Skeletal muscle tissue (tissue), 4 donors: ENCODE results near the gene PSTPIP1. TPM values are rescaled to one million over a fixed set of nuclear protein-coding genes. Genes with fewer than 3 reads are reported as not detected.

ENCODE experiments used
- H3K27ac ChIP-seq: one replicate; pipeline ENCODE4 v1.7.0; 2013; ENCODE audit warnings: mild to moderate bottlenecking, low read depth, low read length, inconsistent platforms
- H3K27me3 ChIP-seq, 3 donors: one replicate each; pipeline ENCODE4 v1.7.0; 2013; ENCODE audit warnings: low read length in 3 of 3; ENCODE audit not compliant: control insufficient read depth in 3 of 3, insufficient read depth in 3 of 3
- H3K36me3 ChIP-seq, 3 donors: one replicate each; pipeline ENCODE4 v1.7.0; 2013; ENCODE audit warnings: low read length in 3 of 3; ENCODE audit not compliant: control insufficient read depth in 3 of 3, insufficient read depth in 3 of 3
- H3K4me1 ChIP-seq, 3 donors: one replicate each; pipeline ENCODE4 v1.7.0; 2013; ENCODE audit warnings: low read length in 3 of 3, mild to moderate bottlenecking in 3 of 3; ENCODE audit not compliant: control insufficient read depth in 3 of 3, insufficient read depth in 3 of 3
- H3K4me3 ChIP-seq, 3 donors: one replicate each; pipeline ENCODE4 v1.7.0; 2013; ENCODE audit warnings: low read length in 3 of 3
- H3K9ac ChIP-seq, 3 donors: one replicate each; pipeline ENCODE4 v1.7.0; 2013; ENCODE audit warnings: low read length in 3 of 3, mild to moderate bottlenecking in 3 of 3, moderate library complexity in 2 of 3, low read depth in 1 of 3
- H3K9me3 ChIP-seq, 3 donors: one replicate each; pipeline ENCODE4 v1.7.0; 2013; ENCODE audit warnings: low read length in 3 of 3; ENCODE audit not compliant: control insufficient read depth in 3 of 3
- total RNA-seq: library from RNA; depleted of rRNA; stranded (reverse); fragments of >200 nt; gene quantifications from one replicate; pipeline ENCODE4 v1.2.3, GENCODE V29; 2014
- donor health status: Osteomylitis.

PSTPIP1 gene
- total RNA-seq, 1 donor from 2014 or later: 2.1 TPM

DNA sequence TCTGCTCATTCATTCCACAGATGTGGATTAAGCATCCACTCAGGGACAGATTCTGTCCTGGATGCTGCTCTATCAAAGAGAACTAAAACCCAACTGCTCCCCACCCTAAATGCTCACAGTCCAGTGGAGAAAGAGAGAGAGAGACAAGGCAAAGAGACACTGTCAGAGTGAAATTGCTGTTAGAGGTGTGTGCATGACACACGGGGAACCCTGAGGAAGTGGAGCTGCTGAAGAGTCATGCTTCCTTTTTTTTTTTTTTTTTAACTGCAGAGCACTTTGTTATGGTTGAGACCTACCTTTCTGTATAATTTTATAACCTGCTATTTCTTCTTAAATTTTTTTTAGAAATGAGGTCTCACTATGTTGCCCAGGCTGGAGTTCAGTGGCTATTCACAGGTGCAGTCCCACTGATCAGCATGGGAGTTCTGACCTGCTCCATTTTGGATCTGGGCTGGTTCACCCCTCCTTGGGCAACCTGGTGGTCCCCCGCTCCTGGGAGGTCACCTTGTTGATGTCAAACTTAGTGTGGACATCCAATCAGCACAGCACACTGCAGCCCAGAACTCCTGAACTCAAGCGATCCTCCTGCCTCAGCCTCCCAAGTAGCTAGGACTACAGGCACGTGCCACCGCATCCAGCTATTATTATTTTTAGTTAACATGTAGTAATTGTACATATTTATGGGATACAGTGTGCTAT, 18.2 kb upstream of the PSTPIP1 start:
- no peaks in the 10 kb centered on the region for H3K27me3 ChIP-seq
- no peak overlapping the region for H3K9ac ChIP-seq
- H3K27ac ChIP-seq: no peak overlapping the region
- H3K4me3 ChIP-seq: no peak overlapping the region
- no peaks in the 10 kb centered on the region for H3K9me3 ChIP-seq
- peaks cover 0 to 14% (median 6%) of the 10 kb centered on the region in 3 donors for H3K4me1 ChIP-seq
- no peaks in the 10 kb centered on the region for H3K36me3 ChIP-seq

DNA sequence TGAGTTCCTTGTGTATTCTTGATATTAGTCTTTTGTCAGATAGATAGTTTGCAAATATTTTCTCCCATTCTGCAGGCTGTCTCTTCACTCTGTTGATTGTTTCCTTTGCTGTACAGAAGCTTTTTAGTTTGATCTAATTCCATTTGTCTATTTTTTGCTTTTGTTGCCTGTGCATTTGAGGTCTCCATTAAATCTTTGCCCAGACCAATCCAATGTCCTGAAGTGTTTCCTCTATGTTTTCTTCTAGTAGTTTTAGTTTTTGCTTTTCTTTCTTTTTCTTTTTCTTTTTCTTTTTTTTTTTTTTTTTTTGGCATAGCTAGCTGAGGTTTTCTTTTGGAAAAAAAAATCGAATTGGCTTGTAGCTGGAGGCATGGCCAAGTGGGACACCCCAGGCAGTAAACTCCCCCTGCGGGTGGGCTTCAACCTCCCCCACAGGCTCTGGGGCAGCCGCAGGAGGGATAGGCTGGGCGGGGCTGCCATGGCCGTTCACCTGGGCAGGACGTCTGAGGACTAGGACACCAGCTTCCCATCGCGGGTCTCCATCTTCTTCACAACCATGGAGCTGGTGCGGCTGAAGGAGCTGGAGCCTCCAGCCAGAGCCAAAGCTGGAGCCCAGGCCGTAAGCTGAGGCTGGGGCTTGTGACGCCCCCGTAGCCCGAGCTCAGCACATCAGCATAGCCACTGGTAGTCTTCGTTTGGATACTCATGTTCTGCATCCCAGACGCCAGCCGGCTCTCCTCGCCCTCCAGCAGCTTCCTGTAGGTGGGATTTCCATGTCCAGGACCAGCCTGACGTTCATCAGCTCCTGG, 16.2 kb upstream of the PSTPIP1 start:
- H3K36me3 ChIP-seq: no peaks in the 10 kb centered on the region
- H3K9me3 ChIP-seq: no peaks in the 10 kb centered on the region
- peaks cover 0 to 4% (median 0%) of the 10 kb centered on the region in 3 donors for H3K4me1 ChIP-seq
- no peaks in the 10 kb centered on the region for H3K27me3 ChIP-seq
- no peak overlapping the region for H3K27ac ChIP-seq
- no peak overlapping the region for H3K9ac ChIP-seq
- H3K4me3 ChIP-seq: no peak overlapping the region

DNA sequence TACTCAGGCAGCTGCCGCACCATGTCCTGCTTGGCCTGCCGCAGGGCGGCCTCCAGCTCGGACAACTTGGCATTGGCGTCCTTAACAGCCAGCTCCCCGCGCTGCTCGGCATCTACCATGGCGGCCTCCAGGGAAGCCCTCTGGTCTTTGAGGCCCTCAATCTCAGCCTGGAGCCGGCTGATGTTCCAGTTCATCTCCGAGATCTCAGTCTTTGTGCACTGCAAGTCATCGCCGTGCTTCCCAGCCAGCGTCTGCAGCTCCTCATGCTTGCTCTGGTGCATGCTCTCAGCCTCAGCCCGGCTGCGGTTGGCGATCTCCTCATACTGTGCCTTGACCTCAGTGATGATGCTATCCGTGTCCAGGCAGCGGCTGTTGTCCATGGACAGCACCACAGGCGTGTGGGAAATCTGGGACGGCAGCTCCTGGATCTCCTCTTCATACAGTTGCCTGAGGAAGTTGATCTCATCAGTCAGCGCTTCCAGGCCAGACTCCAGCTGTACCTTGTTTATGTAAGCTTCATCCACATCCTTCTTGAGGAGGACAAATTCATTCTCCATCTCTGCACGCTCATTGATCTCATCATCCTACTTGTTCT, 15.5 kb upstream of the PSTPIP1 start:
- Histone ChIP-seq H3K27ac (no peak overlapping the region), H3K36me3 (no peaks in the 10 kb centered on the region), H3K9me3 (no peaks in the 10 kb centered on the region), H3K9ac (no peak overlapping the region), H3K27me3 (no peaks in the 10 kb centered on the region), H3K4me3 (no peak overlapping the region), H3K4me1 (peaks cover 0 to 4% (median 0%) of the 10 kb centered on the region in 3 donors)

DNA sequence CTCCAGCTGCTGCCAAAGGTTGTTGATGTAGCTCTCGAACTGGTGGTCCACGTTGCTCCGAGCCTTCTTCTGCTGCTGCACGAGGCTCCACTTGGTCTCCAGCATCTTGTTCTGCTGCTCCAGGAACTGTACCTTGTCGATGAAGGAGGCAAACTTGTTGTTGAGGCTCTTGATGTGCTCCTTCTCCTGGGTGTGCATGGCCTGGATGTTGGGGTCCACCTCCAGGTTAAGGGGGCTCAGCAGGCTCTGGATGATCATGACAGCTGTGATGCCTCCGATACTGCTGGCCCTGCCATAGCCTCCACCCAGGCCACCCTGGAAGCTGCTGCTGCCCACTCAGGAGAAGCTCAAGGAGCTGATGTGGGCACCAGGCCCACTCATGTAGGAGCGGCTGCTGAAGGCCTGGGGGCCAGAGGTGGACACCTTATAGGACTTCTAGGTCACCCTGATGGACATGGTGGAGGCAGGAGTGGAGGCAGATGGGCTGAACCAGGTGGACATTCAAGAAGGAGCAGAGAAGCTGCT, 14.9 kb upstream of the PSTPIP1 start:
- H3K4me3 ChIP-seq: no peak overlapping the region
- H3K9ac ChIP-seq: no peak overlapping the region

DNA sequence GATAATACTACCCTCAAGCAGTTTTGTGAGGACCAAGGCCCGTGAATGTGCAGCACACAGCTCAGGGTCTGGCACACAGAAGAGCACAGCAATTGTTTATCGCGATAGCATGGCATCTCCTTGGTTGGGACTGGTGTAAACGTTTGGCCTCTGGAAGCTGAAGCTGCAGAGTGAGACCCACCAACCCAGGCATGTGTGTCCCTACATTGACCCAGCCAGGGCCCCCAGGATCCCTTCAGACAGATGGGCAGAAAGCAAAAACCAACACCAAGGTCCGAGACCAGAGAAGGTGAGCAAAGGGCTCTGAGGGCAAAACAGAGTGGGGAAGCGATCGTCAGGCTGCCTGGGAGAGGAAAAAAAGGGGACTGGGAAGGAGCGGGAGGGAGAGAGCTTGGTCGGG, 12.6 kb upstream of the PSTPIP1 start:
- no peak overlapping the region for H3K27ac ChIP-seq
- H3K36me3 ChIP-seq: no peaks in the 10 kb centered on the region
- H3K9ac ChIP-seq: no peak overlapping the region
- H3K9me3 ChIP-seq: no peaks in the 10 kb centered on the region
- H3K4me1 ChIP-seq: peaks cover 0 to 4% (median 0%) of the 10 kb centered on the region in 3 donors
- no peaks in the 10 kb centered on the region for H3K27me3 ChIP-seq
- H3K4me3 ChIP-seq: no peak overlapping the region

More for the DNA sequence above, 14.9 kb upstream of the PSTPIP1 start:
- Histone ChIP-seq H3K9me3 (no peaks in the 10 kb centered on the region), H3K27me3 (no peaks in the 10 kb centered on the region), H3K36me3 (no peaks in the 10 kb centered on the region), H3K4me1 (peaks cover 0 to 4% (median 0%) of the 10 kb centered on the region in 3 donors), H3K27ac (no peak overlapping the region)

DNA sequence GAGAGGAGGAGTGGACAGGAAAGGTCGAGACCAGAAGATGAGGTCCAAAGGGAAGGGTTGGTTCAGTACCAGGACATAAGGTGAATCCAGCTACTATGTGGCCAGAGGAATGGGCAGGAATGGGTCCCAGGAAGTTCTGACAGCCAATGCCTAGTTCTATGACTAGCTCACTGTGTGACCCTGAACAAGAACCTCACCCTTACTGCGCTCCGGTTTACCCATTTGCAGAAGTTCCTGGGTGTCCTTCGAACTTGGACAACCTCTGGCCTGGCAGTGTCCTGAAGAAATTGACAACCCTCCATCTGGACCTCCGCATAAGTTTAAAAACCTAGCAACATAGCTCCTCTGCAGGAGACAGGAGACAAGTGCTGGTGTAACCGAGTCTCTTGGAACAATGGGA, 12.2 kb upstream of the PSTPIP1 start:
- Histone ChIP-seq H3K4me3 (no peak overlapping the region), H3K4me1 (peaks cover 0 to 4% (median 0%) of the 10 kb centered on the region in 3 donors), H3K27ac (no peak overlapping the region), H3K9me3 (no peaks in the 10 kb centered on the region), H3K36me3 (no peaks in the 10 kb centered on the region), H3K27me3 (no peaks in the 10 kb centered on the region), H3K9ac (no peak overlapping the region)

DNA sequence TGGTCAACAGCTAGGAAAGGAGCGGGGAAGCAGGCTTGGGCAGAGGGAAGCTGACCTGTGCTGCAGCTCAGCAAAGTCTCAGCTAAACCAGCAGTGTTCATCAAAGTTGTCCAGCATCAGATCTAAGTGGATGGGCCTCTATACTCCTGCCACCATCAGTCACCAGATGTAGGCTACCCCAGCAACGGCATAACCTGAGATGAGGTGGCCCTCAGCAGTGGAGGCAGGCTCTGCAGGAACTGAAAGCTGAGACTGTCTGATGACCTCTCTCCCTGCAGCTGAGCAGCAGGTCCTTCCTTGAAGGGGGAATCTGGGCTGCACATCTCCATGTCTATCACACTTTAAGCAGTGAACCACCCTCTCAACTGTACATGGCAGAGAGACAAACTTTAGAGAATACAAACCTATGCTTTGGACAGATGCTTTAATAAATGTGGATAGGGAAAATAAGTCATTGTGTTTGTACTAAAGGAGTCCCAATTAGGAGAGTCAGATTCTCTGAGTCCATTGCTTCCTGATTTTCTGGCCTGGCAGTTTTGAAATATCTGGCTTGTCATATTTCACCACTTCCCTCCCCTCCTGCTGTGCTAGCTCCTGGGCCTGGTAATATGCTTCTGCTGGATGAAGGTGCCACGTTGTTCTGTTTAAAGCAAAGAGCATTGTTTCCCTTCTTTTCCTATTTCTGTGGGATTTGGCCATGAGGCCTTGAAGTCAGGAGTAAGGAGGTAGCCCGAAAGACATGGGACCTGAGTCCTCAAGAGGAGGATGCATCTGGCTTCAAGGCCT, 11.1 kb upstream of the PSTPIP1 start:
- no peak overlapping the region for H3K9ac ChIP-seq
- H3K4me3 ChIP-seq: no peak overlapping the region
- H3K27me3 ChIP-seq: no peaks in the 10 kb centered on the region
- H3K4me1 ChIP-seq: peaks cover 7 to 10% (median 7%) of the 10 kb centered on the region in 3 donors
- H3K36me3 ChIP-seq: no peaks in the 10 kb centered on the region
- no peaks in the 10 kb centered on the region for H3K9me3 ChIP-seq
- no peak overlapping the region for H3K27ac ChIP-seq

DNA sequence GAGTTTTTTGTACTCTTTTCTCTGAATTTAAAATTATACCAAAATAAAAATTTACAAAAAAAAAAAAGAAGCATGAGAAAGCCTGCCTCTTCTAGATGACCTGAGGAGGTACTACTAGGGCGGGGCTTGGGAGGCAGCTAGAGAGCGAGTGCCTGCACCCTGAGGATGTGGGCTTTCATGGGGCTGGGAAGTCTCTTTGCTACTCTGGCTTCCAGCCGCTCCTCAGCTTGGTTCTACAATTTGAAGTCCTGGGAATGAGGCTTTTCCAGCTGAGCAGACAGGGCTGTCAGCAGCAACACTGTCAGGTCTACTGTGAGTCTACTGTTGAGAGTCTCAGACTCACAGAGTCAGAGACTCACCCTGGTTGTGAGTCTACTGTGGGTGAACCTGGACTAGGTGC, 8.2 kb upstream of the PSTPIP1 start:
- Histone ChIP-seq H3K27ac (no peak overlapping the region), H3K4me3 (no peak overlapping the region), H3K36me3 (no peaks in the 10 kb centered on the region), H3K9me3 (no peaks in the 10 kb centered on the region), H3K27me3 (peaks cover 0 to 3% (median 0%) of the 10 kb centered on the region in 3 donors), H3K4me1 (peaks cover 10 to 18% (median 12%) of the 10 kb centered on the region in 3 donors), H3K9ac (no peak overlapping the region)

DNA sequence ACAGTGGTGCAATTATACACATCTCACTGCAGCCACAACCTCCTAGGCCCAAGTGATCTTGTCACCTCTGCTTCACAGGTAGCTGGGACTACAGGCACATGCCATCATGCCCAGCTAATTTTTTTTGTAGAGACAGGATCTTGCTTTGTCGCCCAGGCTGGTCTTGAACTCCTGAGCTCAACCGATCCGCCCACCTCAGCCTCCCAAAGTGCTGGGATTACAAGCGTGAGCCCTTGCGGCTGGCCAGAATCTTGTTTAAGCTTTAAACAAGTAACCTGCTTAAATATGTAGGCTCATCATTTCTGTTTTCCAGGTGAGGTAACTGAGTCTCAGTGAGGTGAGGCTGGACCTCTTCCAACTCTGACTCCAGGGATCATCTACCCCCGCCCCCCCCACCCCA, 7.7 kb upstream of the PSTPIP1 start:
- H3K4me1 ChIP-seq: peaks cover 10 to 18% (median 12%) of the 10 kb centered on the region in 3 donors
- no peak overlapping the region for H3K9ac ChIP-seq
- H3K27ac ChIP-seq: no peak overlapping the region
- H3K36me3 ChIP-seq: no peaks in the 10 kb centered on the region
- no peaks in the 10 kb centered on the region for H3K9me3 ChIP-seq
- peaks cover 0 to 3% (median 0%) of the 10 kb centered on the region in 3 donors for H3K27me3 ChIP-seq
- H3K4me3 ChIP-seq: no peak overlapping the region
